ENCODE data around the gene EFHD2.
"Not testable (repeated sequence)": the region's sequence is repeated elsewhere in the genome, so short reads cannot be mapped to it uniquely, and the experiment has no call there.

EFHD2 gene

DNA sequence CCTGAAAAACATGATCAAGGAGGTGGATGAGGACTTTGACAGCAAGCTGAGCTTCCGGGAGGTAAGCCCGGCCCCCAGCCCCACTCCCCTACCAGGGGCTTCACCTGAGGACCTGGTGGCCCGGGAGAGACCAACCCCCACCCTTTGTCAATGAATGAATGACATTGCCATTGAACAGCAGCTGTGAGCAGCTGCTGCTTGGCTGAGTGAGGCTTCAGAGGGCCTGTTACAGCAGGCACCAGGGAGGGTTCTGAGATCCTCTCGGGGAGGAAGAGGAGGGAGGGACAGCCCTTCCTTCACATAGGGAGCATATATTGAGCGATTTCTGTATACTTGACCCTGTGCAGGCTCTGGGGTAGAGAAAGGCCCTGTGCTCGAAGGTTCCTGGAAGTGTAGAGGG lies 16.3 kb downstream of the EFHD2 start:
- no peak for DNase-seq
- TF ChIP-seq POLR2A (IDR thresholded peaks at IDR 0.05; ENCODE audit: low read length): no peak
- TF ChIP-seq GATA1 (IDR thresholded peaks at IDR 0.05; ENCODE audit: low read depth, low read length): no peak

DNA sequence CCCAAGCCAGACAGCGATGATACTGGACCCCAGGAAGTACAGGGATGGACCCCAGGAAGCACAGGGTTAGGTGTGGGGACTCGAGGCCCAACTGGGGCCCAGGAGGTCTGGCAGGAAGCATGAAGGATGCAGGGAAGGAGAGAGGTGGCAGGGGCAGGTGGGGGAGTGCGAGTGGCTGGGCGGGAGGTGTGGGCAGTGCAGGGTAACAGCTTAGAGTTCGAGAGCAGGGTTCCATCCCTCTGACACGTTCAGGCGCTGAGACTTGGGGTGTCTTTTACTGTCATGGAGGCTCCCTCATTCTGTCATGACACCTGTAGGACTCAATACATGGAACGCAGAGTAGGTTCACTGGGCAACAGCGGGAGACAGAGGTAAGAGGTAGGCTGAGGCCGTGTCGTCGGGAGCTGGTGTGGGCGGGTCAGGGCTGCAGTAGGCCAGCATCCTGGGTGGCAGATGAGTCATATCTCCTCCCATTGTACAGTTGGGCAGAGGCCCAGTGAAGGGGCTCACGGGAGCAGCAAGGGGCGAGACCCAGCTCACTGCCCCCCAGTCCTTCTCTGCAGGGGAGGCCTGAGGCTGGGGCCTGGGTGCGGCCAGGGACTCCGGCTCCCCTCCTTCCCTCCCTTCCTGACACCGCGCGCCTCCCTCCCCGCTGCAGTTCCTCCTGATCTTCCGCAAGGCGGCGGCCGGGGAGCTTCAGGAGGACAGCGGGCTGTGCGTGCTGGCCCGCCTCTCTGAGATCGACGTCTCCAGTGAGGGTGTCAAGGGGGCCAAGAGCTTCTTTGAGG lies 17.0 kb downstream of the EFHD2 start:
- TF ChIP-seq GATA1 (IDR thresholded peaks at IDR 0.05; ENCODE audit: low read depth, low read length): no peak
- no peak for TF ChIP-seq POLR2A (IDR thresholded peaks at IDR 0.05; ENCODE audit: low read length)
- DNase-seq: peak; percentile 12 to 15

DNA sequence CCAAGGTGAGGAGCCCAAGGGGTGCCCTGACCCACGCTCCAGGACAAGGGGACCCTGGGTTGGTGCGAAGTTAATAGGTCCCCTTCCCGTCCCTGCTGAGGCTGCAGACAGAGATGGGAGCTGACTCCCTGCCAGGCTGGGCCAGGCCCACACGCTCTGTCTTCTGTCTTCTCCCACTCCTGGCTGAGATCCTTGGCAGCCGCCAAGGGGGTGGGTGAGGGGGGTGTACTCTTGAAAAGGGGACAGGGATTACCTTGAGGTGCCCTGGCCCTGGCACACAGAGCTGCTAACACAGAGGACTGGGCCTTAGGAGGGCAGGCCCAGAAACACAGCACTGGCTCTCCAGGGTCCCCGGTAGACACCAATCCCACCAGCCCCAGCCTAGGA lies 17.6 kb downstream of the EFHD2 start:
- TF ChIP-seq GATA1 (IDR thresholded peaks at IDR 0.05; ENCODE audit: low read depth, low read length) (no peak), POLR2A (IDR thresholded peaks at IDR 0.05; ENCODE audit: low read length) (no peak)
- no peak for DNase-seq

DNA sequence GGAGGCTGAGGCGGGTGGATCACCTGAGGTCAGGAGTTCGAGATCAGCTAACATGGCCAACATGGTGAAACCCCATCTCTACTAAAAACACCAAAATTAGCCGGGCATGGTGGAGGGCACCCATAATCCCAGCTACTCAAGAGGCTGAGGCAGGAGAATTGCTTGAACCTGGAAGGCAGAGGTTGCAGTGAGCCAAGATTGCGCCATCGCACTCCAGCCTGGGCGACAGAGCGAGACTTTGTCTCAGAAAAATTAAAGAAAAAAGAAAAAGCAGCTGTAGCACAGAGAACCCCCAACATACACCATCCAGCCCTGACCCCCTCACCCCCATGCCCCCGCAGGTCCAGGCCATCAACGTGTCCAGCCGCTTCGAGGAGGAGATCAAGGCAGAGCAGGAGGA lies 18.6 kb downstream of the EFHD2 start:
- not testable (repeated sequence) for DNase-seq

DNA sequence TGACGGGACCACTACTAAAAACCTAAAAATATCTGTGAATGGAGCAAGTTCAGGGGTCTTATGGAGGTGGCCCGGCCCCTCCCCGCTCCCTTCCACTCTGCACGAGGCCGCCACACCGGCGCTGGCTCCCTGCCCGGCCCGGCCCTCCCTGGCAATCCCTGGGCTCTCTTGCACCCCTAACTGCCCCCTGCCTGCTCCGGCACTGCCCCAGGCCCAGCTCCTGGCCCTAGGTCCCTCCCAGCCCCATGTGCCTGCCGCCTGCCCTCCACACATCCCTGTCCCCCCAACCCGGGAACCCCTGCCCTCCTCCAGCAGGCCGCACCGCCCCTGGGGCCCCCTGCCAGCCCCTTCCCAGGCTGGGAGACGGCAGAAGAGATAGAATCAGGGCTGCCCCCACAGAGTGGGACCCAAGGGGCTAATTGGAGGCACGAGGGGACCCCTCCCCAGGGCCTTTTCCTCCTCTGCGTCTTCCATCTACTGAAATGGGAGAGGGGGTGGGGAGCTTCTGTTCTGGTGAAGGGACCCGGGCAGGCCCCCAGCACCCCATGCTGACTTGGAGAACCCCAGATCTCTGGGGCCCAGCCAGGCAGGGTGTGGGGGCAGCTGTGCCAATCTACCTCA lies 19.2 kb downstream of the EFHD2 start:
- TF ChIP-seq POLR2A (IDR thresholded peaks at IDR 0.05; ENCODE audit: low read length) (no peak), GATA1 (IDR thresholded peaks at IDR 0.05; ENCODE audit: low read depth, low read length) (no peak)
- no peak for DNase-seq

DNA sequence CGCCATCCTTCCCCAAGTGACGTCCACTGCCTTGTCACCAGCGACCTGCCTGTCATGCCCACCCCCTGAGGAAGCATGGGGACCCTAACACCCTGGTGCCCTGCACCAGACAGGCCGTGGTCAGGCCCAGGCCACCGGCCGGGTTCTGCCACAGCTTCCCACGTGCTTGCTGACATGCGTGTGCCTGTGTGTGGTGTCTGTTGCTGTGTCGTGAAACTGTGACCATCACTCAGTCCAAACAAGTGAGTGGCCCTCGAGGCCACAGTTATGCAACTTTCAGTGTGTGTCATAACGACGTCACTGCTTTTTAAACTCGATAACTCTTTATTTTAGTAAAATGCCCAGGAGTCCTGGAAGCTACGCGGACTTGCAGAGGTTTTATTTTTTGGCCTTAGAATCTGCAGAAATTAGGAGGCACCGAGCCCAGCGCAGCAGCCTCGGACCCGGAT lies 20.0 kb downstream of the EFHD2 start:
- no peak for DNase-seq
- no peak for TF ChIP-seq POLR2A (IDR thresholded peaks at IDR 0.05; ENCODE audit: low read length)
- no peak for TF ChIP-seq GATA1 (IDR thresholded peaks at IDR 0.05; ENCODE audit: low read depth, low read length)

DNA sequence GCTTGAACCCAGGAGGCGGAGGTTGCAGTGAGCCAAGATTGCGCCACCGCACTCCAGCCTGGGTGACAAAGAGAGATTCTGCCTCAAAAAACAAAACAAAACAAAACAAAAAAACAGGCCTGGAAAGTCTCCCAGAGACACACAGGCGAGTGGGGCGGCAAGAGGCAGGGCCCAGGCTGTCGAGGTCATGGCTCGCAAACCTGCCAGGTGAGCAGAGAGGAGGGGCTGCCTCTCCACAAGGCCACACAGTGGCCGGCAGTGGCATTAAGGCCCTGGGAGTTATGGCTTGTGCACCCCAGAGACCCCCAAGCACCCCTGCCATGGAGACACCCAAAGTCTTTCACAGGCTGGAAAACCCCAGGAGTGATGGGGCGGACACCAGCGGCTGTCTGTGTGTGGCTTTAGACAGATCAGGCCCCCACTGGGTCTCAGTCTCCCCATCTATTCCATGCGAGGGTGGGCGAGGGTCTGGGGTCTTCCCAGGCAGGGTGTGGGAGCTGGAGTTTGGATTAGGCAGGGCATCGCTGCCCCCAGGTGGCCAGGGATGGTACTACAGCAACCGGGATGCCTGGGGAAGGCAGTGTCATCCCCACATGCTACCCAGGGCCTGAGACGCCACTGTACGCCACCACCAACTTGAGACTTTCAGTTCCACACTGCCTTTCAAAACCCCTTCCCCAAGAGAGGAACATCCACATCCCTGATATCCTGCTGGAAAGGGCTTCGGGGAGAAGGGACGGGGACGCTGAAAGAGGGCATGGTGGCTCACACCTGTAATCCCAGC lies 21.3 kb downstream of the EFHD2 start:
- DNase-seq: peak; percentile 44 to 69
- TF ChIP-seq GATA1 (IDR thresholded peaks at IDR 0.05; ENCODE audit: low read depth, low read length): no peak
- TF ChIP-seq POLR2A (IDR thresholded peaks at IDR 0.05; ENCODE audit: low read length): no peak

DNA sequence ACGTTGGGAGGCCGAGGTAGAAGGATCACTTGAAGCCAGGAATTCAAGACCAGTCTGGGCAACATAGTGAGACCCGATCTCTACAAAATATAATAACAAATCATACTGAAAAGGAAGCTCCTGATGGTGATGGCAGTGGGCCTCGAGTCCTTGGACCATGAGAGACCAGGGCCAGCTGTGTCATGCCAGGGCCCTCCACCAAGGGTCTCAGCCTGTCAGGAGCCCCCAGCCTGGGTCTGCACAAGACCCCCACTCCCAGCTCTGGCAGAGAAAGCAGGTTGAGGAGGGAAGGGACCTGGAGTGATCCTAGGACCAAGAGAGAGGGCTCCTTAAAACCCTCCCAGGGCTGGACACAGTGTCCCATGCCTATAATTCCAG lies 21.9 kb downstream of the EFHD2 start:
- no peak for DNase-seq
- TF ChIP-seq GATA1 (IDR thresholded peaks at IDR 0.05; ENCODE audit: low read depth, low read length) (no peak), POLR2A (IDR thresholded peaks at IDR 0.05; ENCODE audit: low read length) (no peak)

DNA sequence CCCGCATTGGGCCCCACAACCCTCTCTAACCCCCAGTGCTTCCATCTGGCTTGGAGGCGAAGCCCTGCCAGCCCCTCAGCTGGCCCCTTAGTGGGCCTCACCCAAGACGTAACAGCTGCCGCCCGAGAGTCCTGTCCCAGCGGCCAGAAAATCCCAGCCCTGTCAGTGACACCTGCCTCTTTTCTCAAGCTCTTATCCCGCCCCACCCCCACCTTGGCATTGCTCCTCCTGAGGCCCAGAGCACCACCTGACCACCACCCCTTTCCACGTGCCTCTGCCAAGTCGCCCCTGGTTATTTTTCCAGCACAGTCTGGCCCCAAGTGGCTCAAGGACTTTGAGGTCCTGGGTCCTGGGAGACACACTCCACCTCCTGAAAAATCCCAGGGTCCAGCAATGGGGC lies 22.6 kb downstream of the EFHD2 start:
- no peak for DNase-seq
- TF ChIP-seq GATA1 (IDR thresholded peaks at IDR 0.05; ENCODE audit: low read depth, low read length): no peak

DNA sequence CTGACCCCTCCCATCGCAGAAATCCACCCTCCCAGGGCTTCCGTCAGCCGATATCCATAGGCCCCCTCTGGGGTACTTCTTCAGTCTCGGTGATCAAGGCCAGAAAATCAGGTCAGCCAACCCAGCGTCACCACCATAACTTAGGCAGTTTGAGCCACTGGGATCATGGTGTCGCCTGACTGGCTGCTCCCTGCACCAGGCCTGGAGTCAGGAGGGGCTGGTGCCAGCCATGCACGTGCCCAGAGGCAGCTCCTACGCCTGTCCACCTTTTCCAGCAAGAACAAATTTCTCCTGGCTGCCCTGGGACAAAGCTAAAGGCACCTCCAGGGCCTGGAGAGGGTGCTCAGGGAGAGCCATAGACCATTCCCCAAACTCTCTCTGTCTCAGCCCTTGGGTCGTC lies 23.8 kb downstream of the EFHD2 start:
- TF ChIP-seq GATA1 (IDR thresholded peaks at IDR 0.05; ENCODE audit: low read depth, low read length) (no peak), POLR2A (IDR thresholded peaks at IDR 0.05; ENCODE audit: low read length) (no peak)
- no peak for DNase-seq

DNA sequence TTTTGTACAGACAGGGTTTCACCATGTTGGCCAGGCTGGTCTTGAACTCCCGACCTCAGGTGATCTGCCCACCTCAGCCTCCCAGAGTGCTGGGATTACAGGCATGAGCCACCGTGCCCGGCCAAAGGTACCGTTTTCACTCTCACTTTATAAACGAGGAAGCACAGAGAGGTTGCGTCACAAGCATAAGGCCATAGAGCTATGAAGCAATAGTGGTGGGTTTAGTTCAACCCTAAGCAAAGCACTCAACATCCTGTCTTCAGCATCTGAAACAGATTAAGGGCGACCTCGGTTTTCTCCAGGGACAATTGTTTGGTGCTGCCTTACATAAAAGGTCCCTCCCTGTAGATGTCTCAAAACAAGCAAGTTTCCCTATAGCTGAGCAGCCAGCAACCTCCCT lies 25.1 kb downstream of the EFHD2 start:
- DNase-seq: not testable (repeated sequence)

DNA sequence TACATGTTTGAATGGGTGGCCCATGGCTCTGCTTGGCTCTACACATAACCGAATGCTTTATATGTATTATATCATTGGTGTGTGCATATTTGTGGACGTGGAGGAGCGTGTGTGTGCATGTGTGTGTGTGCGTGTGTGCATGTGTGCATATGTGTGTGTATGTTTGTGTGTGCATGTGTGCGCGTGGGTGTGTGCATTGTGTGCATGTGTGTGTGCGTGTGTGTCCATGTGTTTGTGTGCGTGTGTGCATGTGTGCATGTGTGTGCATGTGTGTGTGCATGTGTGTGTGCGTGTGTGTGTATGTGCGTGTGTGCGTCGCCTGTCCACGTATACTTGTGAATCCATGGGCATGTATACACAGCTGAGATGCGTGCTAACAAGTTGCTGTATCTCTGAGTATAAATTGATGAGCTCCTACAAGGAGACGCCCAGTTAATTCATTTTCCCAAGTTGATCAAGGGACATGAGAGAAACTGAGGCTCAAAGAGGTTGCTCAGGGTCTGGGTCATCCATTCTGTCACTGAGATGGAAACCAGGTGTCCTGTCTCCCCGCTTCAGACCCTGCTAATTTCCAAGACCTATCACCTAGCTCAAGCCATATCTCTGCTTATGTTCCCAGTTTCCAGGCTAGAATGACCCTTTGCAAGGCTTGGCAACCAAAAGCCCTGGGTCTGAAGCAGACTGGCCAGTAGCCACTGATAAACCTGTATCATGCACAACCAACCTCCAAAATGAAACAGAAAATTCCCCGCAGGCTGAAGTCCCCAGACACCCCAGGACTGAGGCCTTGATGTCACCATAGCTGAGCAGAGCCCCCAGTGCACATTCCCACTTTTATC lies 25.8 kb downstream of the EFHD2 start:
- TF ChIP-seq GATA1 (IDR thresholded peaks at IDR 0.05; ENCODE audit: low read depth, low read length) (no peak), POLR2A (IDR thresholded peaks at IDR 0.05; ENCODE audit: low read length) (no peak)

DNA sequence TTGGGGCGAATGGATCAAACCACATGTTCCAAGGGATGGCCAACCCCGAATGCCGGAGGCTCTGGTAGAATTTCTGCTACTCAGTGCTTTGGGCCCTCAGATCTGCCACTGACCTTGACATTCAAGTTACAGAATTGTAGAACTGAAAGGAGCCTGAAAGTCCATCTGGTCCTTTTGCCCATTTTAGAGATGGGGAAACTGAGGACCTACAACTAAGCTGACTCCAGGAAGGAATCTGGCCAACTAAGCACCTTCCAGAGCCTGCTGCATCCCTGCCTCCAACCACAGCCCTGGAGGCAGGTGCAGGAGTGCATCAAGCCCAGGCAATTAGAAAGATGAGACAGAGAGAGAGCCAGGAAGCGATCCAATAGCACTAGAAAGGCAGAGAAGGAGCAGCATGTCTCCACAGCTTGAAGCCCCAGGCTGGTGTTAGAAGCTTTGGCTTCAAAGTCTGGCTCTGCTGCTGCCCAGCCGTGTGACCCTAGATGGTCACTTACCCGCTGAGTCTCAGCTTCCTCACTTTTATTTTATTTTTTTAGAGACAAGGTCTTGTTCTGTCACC lies 27.3 kb downstream of the EFHD2 start:
- no peak for DNase-seq
- TF ChIP-seq GATA1 (IDR thresholded peaks at IDR 0.05; ENCODE audit: low read depth, low read length): no peak
- no peak for TF ChIP-seq POLR2A (IDR thresholded peaks at IDR 0.05; ENCODE audit: low read length)

More for the DNA sequence above, 25.8 kb downstream of the EFHD2 start:
- DNase-seq: no peak

DNA sequence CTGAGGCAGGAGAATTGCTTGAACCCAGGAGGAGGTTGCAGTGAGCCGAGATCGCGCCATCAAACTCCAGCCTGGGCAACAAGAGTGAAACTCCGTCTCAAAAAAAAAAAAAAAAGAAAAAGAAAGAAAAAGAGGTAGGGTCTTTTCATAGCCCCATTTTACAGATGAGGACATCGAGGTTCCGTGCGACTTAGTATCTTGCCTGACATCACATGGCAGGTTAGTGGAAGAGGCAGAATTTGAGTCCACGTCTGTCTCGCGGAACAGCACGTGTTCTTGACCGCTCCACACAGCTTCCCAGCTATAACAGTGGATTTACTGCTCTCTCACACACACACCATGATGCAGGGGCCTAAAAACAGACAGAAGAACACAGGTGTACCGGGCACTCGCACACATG lies 29.6 kb downstream of the EFHD2 start:
- no peak for DNase-seq

More for the DNA sequence above, 29.6 kb downstream of the EFHD2 start:
- TF ChIP-seq GATA1 (IDR thresholded peaks at IDR 0.05; ENCODE audit: low read depth, low read length) (no peak), POLR2A (IDR thresholded peaks at IDR 0.05; ENCODE audit: low read length) (no peak)

Measured in erythroblast (primary cell).